GM18867 (cell line): ENCODE measurements around the gene POLR3F.
"Not testable (repeated sequence)": the region's sequence is repeated elsewhere in the genome, so short reads cannot be mapped to it uniquely, and the experiment has no call there.

Experiments
- ATAC-seq: cut with Tn5 transposase; IDR thresholded peaks from one replicate; pipeline ENCODE4 v1.9.1; 2021; ENCODE audit warnings: mild to moderate bottlenecking, moderate library complexity; ENCODE audit not compliant: unreplicated experiment

Gene POLR3F

GRCh38 chr20:18504479-18505060 lies 37.4 kb downstream of the POLR3F start:
- ATAC-seq = no peak

- no peak for ATAC-seq
Observed at GRCh38 chr20:18506744-18507143, 39.6 kb downstream of the POLR3F start.

GRCh38 chr20:18507218-18508191 lies 40.3 kb downstream of the POLR3F start, which contains the start of gene SEC23B:
SEC23B (plus strand) TSS chr20:18507940; CDS start chr20:18510836, 2,896 bp downstream.
- ATAC-seq = peak; percentile 94

- ATAC-seq = no peak
Observed at GRCh38 chr20:18511571-18511970, 44.4 kb downstream of the POLR3F start.

GRCh38 chr20:18513208-18513607 lies 46.0 kb downstream of the POLR3F start:
- ATAC-seq = no peak

- no peak for ATAC-seq
Observed at GRCh38 chr20:18514127-18514526, 46.9 kb downstream of the POLR3F start.

GRCh38 chr20:18515973-18516372 lies 48.8 kb downstream of the POLR3F start:
- ATAC-seq = no peak

GRCh38 chr20:18522066-18522465 lies 54.9 kb downstream of the POLR3F start:
- not testable (repeated sequence) for ATAC-seq

GRCh38 chr20:18523066-18523465 lies 55.9 kb downstream of the POLR3F start:
- ATAC-seq = no peak

- ATAC-seq = no peak
Observed at GRCh38 chr20:18524646-18525045, 57.5 kb downstream of the POLR3F start.

GRCh38 chr20:18526761-18527160 lies 59.6 kb downstream of the POLR3F start:
- not testable (repeated sequence) for ATAC-seq

- ATAC-seq = no peak
Observed at GRCh38 chr20:18527339-18527738, 60.1 kb downstream of the POLR3F start.

GRCh38 chr20:18527836-18528235 lies 60.6 kb downstream of the POLR3F start:
- no peak for ATAC-seq

- ATAC-seq = no peak
Observed at GRCh38 chr20:18529041-18529440, 61.9 kb downstream of the POLR3F start.

GRCh38 chr20:18532626-18533025 lies 65.4 kb downstream of the POLR3F start:
- no peak for ATAC-seq

- no peak for ATAC-seq
Observed at GRCh38 chr20:18533491-18533890, 66.3 kb downstream of the POLR3F start.

- ATAC-seq = no peak
Observed at GRCh38 chr20:18533978-18534644, 66.9 kb downstream of the POLR3F start.
